ENCODE results near the gene NKD1.

The NKD1 gene

GRCh38 chr16:50603206-50604064 is 55.2 kb downstream of the NKD1 start:
- DNase-seq, result no peak

DNA sequence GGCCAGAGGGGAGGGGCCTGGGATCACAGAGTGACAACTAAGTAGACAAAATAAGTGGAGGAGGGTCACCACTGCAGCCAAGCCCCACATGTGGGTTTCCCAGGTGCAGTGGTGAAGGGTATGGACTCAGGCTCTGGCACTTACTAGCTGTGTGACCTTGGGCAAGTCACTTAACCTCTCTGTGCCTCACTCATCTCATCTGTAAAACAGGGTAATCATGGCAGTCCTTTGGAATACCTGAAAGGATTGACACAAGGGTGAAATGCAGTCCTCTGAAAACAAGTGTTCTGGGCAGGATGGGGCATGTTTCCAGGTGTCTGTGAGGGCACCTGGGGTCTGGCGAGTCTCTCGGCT is 55.8 kb downstream of the NKD1 start:
- DNase-seq, result no peak

- no peak for DNase-seq
Measured at GRCh38 chr16:50604610-50605009, 56.4 kb downstream of the NKD1 start.

DNA sequence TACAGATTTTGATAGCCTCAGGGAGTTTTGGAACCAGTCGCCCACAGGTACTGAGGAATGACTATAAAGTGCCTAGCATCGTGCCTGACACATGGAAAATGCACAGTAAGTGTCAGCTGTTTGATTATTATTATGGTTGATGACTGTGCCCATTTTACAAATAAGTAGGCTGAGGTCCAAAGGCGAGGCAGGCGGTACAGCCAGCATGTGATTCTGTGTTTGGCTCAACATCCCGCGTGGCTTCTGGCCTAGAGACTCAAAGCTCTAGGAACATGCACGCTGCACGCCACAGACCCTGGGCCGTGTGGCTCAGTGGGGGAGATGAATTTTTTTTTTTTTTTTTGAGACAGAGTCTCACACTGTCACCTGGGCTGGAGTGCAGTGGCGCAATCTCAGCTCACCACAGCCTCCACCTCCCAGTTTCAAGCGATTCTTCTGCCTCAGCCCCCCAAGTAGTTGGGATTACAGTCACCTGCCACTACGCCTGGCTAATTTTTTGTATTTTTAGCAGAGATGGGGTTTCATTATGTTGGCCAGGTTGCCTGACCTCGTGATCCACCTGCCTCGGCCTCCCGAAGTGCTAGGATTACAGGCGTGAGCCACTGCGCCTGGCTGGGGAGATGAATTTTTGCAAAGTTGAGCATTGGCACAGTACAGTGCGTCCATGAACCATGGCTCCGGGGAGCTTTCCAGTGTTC is 57.7 kb downstream of the NKD1 start:
- DNase-seq, result no peak

- DNase-seq, result no peak
Measured at GRCh38 chr16:50606431-50607050, 58.3 kb downstream of the NKD1 start.

GRCh38 chr16:50607051-50607431 is 58.8 kb downstream of the NKD1 start:
- DNase-seq, result no peak

GRCh38 chr16:50607447-50607846 is 59.3 kb downstream of the NKD1 start:
- no peak for DNase-seq

DNA sequence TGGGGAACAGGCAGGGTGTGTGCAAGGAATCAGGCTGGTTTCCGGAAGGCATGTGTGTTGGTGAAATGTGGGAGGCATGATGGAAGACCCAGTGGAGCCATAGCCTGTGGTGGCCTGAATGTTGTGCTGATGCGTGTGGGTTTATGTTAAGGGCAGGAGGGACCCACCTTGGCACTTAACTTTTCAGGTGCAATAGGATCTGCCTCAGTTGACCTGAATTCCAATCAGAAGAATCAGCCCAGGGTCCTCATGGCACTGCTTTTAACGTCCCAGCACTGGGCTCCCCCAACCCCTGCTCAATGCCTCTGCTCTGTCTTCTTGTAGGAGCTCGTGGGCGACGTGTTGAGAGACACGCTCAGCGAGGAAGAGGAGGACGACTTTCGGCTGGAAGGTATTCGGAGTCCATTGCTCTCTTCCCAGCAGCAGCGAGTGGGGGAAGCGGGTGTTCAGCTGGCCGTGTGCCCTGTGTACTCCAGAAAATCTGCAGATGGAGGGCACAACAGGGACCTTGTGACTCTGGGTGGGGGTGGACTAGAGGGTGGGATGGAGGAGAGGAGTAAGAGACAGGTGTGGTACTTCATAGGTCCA is 59.9 kb downstream of the NKD1 start:
- DNase-seq, result no peak

GRCh38 chr16:50609049-50609448 is 60.9 kb downstream of the NKD1 start:
- DNase-seq, result no peak

DNA sequence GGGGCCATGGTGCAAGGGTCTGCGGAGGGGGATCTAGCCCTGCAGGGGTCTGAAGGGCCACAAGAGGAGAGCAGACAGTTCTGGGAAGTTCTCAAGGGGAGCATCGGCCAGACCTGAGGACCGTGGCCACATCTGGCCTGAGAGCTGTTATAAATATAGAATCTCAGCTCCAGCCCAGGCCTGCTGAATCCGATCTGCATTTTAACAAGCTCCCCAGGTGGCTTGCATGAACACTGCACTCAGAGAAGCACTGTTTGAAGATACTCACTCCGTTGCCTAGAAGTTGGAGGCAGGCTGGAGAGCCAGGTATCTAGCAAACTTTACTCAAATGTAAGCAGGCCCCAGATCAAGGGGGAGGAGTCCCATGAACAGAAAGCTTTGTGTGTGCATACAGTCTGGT is 61.3 kb downstream of the NKD1 start:
- DNase-seq, result no peak

DNA sequence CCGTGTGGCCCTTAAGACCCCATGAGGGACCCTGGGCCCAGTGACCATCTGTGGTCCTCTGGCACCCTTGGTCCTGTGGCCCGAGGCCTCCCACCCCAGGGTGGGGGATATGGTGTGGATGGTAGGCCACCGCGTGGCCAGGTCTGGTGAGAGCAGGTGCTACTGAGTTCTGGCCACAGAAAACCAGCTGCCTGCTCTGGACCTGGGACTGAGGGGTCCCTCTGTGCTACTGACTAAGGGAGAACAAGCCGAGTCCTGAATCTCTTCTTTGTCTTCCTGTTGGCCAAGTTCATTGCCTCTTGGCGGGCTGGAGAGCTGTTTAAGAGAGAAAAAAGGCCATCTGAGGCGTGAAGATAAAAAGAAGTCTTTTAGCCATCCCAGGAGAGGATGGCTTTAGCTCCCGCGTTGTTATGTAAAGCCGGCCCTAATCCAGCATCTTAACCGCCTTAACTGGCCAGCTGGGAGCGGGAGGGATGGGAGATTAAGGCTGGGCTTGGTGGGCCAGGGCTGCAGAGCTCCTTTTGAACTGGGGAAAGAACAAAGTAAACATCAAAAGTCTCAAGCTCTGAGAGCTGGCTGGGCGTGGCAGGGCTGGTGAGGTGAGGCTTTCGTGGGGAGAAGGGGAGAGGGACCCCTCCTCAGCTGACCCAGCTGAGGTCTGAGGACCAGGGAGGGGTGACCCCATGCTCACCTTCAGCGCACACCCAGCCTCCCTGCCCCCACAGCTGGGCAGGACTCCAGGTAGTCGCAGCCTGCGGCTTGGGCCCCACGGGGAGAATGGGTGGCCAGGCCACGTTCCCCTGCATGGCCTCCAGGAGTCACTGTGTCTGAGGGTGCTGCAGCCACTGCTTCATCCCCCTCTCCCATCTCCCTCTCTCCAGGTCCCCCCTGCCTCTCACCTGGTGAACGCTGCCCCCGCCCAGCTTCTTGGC is 62.4 kb downstream of the NKD1 start:
- DNase-seq, result no peak

DNA sequence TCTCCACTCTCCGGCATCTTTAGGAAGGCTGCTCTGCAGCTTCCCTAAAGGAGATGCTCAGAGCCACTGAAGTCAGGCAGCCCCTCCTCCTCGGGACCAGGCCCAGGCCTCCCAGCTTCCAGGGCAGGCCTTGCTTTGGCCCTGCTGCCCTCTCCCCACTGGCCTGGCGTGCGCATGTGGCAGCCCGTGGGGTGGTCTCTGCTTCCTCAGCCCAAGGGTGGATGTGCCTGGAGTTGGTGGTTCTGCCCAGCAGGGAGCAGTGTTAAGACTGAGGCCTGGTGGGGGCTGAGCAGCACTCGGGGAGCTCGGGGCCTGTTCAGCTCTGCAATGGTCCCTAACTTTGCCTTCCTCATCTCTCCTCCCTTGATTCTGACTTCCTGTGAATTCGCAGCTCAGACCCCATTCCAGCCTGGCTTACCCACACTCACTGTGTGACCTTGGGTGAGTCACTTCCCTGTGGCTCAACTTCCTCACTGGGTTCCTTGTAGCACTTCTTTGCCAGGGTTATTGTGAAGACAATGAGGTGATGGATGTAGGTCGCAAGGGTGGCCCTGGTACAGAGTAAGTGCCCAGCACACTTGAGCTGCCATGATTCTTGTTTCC is 63.2 kb downstream of the NKD1 start:
- no peak for DNase-seq

- DNase-seq, result no peak
Measured at GRCh38 chr16:50611995-50612848, 64.0 kb downstream of the NKD1 start.

- no peak for DNase-seq
Measured at GRCh38 chr16:50612849-50613198, 64.6 kb downstream of the NKD1 start.

DNA sequence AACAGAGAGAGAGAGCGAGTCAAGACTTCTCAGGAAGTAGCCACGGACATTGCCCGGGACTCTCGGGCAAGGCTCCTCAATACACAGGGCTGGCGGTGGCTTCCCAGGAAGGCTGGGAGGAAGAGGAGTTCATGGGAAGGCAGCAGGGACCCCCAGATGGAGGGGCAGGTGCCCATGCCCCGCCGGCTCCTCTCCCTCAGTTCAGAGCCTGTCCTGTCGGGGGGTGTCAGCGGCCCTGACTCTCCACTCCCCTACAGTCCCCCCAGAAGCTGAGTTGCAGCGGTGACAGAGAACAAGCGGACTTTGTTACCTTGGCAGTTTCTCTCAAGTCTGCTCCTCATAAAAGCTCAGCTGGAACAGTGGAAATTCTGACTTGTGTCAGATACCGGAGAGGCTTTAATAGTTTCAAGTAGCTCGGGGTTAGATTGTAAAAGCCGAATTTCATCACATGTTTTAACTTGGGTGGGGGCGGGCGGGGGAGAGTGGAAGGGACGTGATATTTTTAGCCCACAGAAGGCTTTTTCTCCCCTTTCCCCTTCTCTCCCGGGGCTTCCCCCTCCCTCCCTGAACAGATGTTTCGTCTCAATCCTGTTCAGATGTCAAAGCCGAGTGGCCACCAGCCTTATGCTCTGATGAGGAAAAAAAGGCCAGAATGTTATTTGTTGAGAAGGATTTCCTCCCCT is 65.2 kb downstream of the NKD1 start:
- no peak for DNase-seq

- DNase-seq, result no peak
Measured at GRCh38 chr16:50613964-50614474, 65.8 kb downstream of the NKD1 start.

DNA sequence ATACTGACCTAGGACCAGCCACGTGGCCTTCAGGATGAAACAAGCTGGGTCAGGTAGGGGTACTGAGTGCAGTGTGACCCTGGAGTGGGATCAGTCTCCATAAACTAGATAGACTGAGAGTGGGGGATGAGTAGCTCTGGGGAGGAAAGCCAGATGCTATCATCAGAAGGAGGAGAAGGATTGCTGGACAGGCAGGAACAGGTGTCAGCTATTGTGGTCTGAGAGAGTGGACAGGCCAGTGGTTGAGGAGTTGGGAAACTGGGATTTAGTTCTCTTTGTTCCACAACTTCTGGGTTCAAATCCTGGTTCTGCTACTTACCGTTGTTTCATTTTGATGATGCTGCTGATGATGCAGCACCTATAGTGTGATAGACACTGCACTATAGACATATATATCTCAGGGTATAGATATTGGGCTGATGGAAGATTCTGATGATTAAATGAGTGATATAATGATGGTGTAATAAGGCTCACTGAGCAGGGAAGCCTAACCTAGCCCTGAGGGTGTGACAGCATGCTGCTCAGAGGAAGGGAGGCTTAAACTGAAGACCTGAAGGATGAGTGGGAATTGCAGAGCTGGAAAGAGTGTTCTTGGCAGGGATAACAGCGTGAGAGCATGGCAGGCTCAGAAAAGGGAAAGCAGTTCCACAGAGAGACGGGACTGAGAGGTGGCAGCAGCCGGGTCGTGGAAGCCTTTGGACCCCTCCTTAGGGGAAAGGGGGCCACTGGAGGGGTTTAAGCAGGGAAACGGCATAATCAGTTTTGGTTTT is 66.9 kb downstream of the NKD1 start:
- DNase-seq, result no peak

- DNase-seq, result no peak
Measured at GRCh38 chr16:50615891-50616290, 67.7 kb downstream of the NKD1 start.

DNA sequence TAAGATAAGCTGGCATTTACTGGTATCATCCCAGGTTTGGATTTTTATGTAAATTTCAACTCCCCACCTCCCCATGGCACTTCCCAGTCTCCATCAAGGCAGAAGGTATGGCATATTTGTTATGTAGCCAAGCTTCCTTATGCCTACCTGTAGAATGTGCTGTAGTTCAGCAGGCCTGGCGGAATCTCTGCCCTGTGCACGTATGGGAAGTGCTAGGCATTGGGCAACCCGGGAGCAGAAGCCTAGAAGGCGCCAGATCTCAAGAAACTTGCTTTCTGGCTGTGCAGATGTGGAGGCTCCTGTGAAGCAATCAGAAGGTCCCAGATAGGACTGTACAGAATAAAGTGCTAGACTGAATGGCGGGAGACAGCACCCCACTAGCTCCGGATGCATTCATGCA is 68.2 kb downstream of the NKD1 start:
- no peak for DNase-seq
